ENCODE data around the gene NEURL1B. TPM values are rescaled to one million over a fixed set of nuclear protein-coding genes. Genes with fewer than 3 reads are reported as not detected.
A peak's percentile ranks its signal among the peaks of the same experiment; 100 is the strongest.

Gene NEURL1B
- total RNA-seq, 4 donors from 2014 or later = 33.6 to 98.8 (median 93.2) TPM

DNA sequence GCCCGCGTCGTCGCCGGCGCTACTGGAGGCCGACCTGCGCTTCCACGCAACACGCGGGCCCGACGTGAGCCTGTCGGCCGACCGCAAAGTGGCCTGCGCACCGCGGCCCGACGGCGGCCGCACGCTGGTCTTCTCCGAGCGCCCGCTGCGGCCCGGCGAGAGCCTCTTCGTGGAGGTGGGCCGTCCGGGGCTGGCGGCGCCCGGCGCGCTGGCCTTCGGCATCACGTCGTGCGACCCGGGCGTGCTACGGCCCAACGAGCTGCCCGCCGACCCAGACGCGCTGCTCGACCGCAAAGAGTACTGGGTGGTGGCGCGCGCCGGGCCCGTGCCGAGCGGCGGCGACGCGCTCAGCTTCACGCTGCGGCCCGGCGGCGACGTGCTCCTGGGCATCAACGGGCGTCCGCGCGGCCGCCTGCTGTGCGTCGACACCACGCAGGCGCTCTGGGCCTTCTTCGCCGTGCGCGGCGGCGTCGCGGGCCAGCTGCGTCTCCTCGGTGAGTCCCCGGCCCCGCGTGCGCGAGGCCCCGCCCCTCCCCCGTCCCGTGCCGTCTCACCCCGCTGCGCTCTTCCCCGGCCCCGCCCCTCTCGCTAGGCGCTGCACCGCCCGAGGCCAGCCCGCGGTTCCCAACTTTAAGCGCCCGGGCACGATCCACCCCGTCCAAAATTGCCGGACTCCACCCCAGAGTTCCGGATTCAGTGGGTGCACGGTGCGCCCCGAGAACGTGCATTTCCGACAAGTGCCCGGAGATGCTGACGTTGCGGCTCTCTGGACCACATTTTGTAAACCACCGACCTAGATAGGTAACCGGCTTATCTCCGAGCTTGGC lies 42.8 kb downstream of the NEURL1B start:
- TF ChIP-seq POLR2A (IDR thresholded peaks at IDR 0.05) (no peak), CTCF (IDR thresholded peaks at IDR 0.05) (no peak), EP300 (IDR thresholded peaks at IDR 0.05) (no peak)
- peak overlapping the region in 1 of 4 donors; percentile 26 for H3K27ac ChIP-seq
- no peaks in the 10 kb centered on the region for H3K9me3 ChIP-seq
- H3K4me3 ChIP-seq = peak overlapping the region in 2 of 4 donors; percentile 4 to 27
- H3K4me1 ChIP-seq = peaks cover 0 to 52% (median 21%) of the 10 kb centered on the region in 4 donors
- no peak for DNase-seq (ENCODE audit: low spot score in 2 of 2)
- H3K36me3 ChIP-seq = peaks cover 0 to 30% (median 0%) of the 10 kb centered on the region in 3 donors
- 71 to 74% methylated on average over 39 to 123 of the region's 125 CpGs for WGBS, 2 donors
- no peaks in the 10 kb centered on the region for H3K27me3 ChIP-seq

DNA sequence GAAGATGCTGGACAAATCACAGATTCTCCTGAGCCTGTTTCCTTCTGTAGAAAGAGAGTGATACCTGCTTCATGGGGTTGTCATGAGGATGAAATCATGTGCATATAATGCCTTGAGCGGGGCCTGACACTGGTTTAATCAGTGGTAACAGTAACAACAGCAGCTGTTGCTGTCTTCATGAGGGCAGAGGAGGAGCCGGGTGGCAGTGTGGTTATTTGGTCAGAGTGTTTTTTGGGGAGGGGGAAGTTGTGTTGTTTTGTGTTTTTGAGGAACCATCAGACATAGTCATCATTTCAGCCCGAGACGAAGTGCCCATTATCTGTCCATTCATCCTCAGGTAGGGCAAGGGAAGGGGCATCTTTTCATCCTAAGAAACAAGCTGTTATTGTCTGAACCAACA lies 44.0 kb downstream of the NEURL1B start:
- DNase-seq (ENCODE audit: low spot score in 2 of 2) = no peak
- no peak for TF ChIP-seq CTCF (IDR thresholded peaks at IDR 0.05)
- peak overlapping the region in 1 of 4 donors; percentile 40 for H3K27ac ChIP-seq
- WGBS, 2 donors = 79 to 83% methylated on average over 4 of the region's 4 CpGs
- H3K4me3 ChIP-seq = no peak overlapping the region
- H3K4me1 ChIP-seq = peaks cover 0 to 49% (median 22%) of the 10 kb centered on the region in 4 donors
- H3K36me3 ChIP-seq = peaks cover 0 to 36% (median 0%) of the 10 kb centered on the region in 3 donors
- no peaks in the 10 kb centered on the region for H3K27me3 ChIP-seq
- H3K9me3 ChIP-seq = no peaks in the 10 kb centered on the region

DNA sequence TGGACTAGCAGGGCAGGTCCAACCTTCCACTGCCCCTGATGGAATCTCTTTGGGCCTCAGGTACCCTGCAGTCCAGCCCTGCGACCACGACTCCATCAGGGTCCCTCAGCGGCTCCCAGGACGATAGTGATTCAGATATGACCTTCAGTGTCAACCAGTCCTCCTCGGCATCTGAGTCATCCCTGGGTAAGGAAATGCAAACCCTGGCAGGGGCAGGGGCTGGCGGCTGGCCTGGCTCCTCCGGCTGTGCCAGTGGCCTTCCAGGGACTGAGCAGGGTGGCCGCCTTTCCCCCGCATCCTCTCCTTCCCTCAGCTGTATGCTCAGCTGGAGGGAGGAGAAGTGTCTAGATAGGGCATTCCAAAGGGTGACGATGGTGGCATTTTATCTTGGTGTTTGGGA lies 45.0 kb downstream of the NEURL1B start:
- Histone ChIP-seq H3K4me1 (peaks cover 0 to 47% (median 22%) of the 10 kb centered on the region in 4 donors), H3K27ac (peak overlapping the region in 2 of 4 donors; percentile 22 to 40), H3K9me3 (no peaks in the 10 kb centered on the region), H3K27me3 (no peaks in the 10 kb centered on the region), H3K4me3 (no peak overlapping the region), H3K36me3 (peaks cover 0 to 42% (median 0%) of the 10 kb centered on the region in 3 donors)
- DNase-seq (ENCODE audit: low spot score in 2 of 2) = no peak
- TF ChIP-seq EP300 (IDR thresholded peaks at IDR 0.05) (no peak), CTCF (IDR thresholded peaks at IDR 0.05) (no peak), POLR2A (IDR thresholded peaks at IDR 0.05) (no peak)
- WGBS, 2 donors = 55 to 67% methylated on average over 10 of the region's 10 CpGs

- Histone ChIP-seq H3K4me3 (no peak overlapping the region), H3K9me3 (no peaks in the 10 kb centered on the region), H3K27ac (peak overlapping the region in 3 of 4 donors; percentile 46 to 76 (median 62)), H3K27me3 (no peaks in the 10 kb centered on the region), H3K36me3 (peaks cover 0 to 42% (median 0%) of the 10 kb centered on the region in 3 donors), H3K4me1 (peaks cover 0 to 43% (median 22%) of the 10 kb centered on the region in 4 donors)
- TF ChIP-seq CTCF (IDR thresholded peaks at IDR 0.05) (no peak), EP300 (IDR thresholded peaks at IDR 0.05) (no peak), POLR2A (IDR thresholded peaks at IDR 0.05) (no peak)
- 76 to 79% methylated on average over 26 to 30 of the region's 37 CpGs for WGBS, 2 donors
- DNase-seq (ENCODE audit: low spot score in 2 of 2) = no peak
Measured at GRCh38 chr5:172686539-172687390, 45.7 kb downstream of the NEURL1B start.

Data from tibial nerve (tissue), 4 donors.